ENCODE data around the gene AMDHD1.

AMDHD1 gene

DNA sequence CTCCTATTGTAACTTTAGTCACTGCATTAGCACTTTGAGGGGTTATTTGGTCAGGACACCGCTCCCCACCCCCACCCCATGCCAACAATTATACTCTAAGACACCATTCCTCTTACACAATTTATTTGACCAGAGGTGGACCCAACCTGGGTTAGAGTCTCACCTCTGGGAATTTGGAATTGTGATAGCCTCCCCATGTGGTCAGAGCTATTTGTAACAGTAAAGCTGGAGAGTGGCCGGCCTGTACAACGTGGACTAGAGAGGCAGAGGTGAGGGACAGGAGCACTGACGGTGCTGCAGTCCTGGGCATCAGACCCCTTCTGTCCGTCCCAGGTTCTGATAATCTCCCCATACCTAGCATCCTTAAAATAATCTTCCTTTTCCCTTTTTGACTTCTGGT lies 56.4 kb downstream of the AMDHD1 start:
- no peak for ATAC-seq
- TF ChIP-seq ZFP3 (CRISPR knock-in tag; IDR thresholded peaks at IDR 0.05) (no peak), TCF4 (CRISPR knock-in tag; IDR thresholded peaks at IDR 0.05; ENCODE audit: borderline replicate concordance) (no peak), ESRRG (CRISPR knock-in tag; IDR thresholded peaks at IDR 0.05) (no peak), BACH2 (CRISPR knock-in tag; IDR thresholded peaks at IDR 0.05; ENCODE audit: borderline replicate concordance) (no peak), RARB (CRISPR knock-in tag; IDR thresholded peaks at IDR 0.05) (no peak), ZNF70 (CRISPR knock-in tag; IDR thresholded peaks at IDR 0.05) (no peak), ZNF8 (CRISPR knock-in tag; IDR thresholded peaks at IDR 0.05) (no peak), TOX (CRISPR knock-in tag; IDR thresholded peaks at IDR 0.05; ENCODE audit: borderline replicate concordance) (no peak), GLIS3 (CRISPR knock-in tag; IDR thresholded peaks at IDR 0.05) (no peak), ZNF565 (CRISPR knock-in tag; conservative IDR thresholded peaks at IDR 0.05; ENCODE audit: low read depth) (no peak), SNAI2 (CRISPR knock-in tag; IDR thresholded peaks at IDR 0.05) (no peak), ARNTL (CRISPR knock-in tag; IDR thresholded peaks at IDR 0.05; ENCODE audit: borderline replicate concordance, low read depth) (no peak)
- TF ChIP-seq, protein P1, sequence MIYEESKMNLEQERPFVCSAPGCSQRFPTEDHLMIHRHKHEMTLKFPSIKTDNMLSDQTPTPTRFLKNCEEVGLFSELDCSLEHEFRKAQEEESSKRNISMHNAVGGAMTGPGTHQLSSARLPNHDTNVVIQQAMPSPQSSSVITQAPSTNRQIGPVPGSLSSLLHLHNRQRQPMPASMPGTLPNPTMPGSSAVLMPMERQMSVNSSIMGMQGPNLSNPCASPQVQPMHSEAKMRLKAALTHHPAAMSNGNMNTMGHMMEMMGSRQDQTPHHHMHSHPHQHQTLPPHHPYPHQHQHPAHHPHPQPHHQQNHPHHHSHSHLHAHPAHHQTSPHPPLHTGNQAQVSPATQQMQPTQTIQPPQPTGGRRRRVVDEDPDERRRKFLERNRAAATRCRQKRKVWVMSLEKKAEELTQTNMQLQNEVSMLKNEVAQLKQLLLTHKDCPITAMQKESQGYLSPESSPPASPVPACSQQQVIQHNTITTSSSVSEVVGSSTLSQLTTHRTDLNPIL (CRISPR knock-in tag; IDR thresholded peaks at IDR 0.05; ENCODE audit: low read depth): no peak
- TF ChIP-seq, protein P2, sequence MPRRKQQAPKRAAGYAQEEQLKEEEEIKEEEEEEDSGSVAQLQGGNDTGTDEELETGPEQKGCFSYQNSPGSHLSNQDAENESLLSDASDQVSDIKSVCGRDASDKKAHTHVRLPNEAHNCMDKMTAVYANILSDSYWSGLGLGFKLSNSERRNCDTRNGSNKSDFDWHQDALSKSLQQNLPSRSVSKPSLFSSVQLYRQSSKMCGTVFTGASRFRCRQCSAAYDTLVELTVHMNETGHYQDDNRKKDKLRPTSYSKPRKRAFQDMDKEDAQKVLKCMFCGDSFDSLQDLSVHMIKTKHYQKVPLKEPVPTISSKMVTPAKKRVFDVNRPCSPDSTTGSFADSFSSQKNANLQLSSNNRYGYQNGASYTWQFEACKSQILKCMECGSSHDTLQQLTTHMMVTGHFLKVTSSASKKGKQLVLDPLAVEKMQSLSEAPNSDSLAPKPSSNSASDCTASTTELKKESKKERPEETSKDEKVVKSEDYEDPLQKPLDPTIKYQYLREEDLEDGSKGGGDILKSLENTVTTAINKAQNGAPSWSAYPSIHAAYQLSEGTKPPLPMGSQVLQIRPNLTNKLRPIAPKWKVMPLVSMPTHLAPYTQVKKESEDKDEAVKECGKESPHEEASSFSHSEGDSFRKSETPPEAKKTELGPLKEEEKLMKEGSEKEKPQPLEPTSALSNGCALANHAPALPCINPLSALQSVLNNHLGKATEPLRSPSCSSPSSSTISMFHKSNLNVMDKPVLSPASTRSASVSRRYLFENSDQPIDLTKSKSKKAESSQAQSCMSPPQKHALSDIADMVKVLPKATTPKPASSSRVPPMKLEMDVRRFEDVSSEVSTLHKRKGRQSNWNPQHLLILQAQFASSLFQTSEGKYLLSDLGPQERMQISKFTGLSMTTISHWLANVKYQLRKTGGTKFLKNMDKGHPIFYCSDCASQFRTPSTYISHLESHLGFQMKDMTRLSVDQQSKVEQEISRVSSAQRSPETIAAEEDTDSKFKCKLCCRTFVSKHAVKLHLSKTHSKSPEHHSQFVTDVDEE (CRISPR knock-in tag; IDR thresholded peaks at IDR 0.05): no peak
- TF ChIP-seq, protein P3, sequence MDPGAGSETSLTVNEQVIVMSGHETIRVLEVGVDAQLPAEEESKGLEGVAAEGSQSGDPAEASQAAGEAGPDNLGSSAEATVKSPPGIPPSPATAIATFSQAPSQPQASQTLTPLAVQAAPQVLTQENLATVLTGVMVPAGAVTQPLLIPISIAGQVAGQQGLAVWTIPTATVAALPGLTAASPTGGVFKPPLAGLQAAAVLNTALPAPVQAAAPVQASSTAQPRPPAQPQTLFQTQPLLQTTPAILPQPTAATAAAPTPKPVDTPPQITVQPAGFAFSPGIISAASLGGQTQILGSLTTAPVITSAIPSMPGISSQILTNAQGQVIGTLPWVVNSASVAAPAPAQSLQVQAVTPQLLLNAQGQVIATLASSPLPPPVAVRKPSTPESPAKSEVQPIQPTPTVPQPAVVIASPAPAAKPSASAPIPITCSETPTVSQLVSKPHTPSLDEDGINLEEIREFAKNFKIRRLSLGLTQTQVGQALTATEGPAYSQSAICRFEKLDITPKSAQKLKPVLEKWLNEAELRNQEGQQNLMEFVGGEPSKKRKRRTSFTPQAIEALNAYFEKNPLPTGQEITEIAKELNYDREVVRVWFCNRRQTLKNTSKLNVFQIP (CRISPR knock-in tag; IDR thresholded peaks at IDR 0.05; ENCODE audit: borderline replicate concordance, low read depth): no peak
- TF ChIP-seq, protein P4, sequence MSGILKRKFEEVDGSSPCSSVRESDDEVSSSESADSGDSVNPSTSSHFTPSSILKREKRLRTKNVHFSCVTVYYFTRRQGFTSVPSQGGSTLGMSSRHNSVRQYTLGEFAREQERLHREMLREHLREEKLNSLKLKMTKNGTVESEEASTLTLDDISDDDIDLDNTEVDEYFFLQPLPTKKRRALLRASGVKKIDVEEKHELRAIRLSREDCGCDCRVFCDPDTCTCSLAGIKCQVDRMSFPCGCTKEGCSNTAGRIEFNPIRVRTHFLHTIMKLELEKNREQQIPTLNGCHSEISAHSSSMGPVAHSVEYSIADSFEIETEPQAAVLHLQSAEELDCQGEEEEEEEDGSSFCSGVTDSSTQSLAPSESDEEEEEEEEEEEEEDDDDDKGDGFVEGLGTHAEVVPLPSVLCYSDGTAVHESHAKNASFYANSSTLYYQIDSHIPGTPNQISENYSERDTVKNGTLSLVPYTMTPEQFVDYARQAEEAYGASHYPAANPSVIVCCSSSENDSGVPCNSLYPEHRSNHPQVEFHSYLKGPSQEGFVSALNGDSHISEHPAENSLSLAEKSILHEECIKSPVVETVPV (CRISPR knock-in tag; IDR thresholded peaks at IDR 0.05): no peak
- TF ChIP-seq, protein P5, sequence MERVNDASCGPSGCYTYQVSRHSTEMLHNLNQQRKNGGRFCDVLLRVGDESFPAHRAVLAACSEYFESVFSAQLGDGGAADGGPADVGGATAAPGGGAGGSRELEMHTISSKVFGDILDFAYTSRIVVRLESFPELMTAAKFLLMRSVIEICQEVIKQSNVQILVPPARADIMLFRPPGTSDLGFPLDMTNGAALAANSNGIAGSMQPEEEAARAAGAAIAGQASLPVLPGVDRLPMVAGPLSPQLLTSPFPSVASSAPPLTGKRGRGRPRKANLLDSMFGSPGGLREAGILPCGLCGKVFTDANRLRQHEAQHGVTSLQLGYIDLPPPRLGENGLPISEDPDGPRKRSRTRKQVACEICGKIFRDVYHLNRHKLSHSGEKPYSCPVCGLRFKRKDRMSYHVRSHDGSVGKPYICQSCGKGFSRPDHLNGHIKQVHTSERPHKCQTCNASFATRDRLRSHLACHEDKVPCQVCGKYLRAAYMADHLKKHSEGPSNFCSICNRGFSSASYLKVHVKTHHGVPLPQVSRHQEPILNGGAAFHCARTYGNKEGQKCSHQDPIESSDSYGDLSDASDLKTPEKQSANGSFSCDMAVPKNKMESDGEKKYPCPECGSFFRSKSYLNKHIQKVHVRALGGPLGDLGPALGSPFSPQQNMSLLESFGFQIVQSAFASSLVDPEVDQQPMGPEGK (CRISPR knock-in tag; IDR thresholded peaks at IDR 0.05; ENCODE audit: borderline replicate concordance): no peak

DNA sequence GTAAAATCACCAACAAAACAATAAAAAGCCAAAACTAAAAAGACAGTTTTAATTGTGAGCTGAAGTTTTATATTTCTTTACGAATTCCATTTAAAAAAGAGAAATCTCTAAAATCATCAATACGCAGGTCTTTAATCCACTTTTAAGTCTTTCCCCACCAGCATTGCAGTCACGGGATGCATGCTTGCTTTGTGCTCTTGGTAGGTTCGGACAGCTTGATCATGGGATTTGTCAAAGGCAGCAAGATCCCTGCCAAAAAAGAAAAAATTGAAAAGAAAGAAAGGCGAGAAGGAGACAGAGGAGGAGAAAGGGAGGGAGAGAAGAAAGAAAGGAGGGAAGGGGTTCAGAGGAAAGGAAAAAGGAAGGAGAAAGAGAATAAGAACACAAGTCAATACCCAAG lies 57.7 kb downstream of the AMDHD1 start:
- ATAC-seq: no peak
- TF ChIP-seq RARB (CRISPR knock-in tag; IDR thresholded peaks at IDR 0.05): no peak
- TF ChIP-seq, protein P3 (CRISPR knock-in tag; IDR thresholded peaks at IDR 0.05; ENCODE audit: borderline replicate concordance, low read depth): no peak
- TF ChIP-seq TCF4 (CRISPR knock-in tag; IDR thresholded peaks at IDR 0.05; ENCODE audit: borderline replicate concordance): no peak
- no peak for TF ChIP-seq ARNTL (CRISPR knock-in tag; IDR thresholded peaks at IDR 0.05; ENCODE audit: borderline replicate concordance, low read depth)
- TF ChIP-seq OSR1 (CRISPR knock-in tag; IDR thresholded peaks at IDR 0.05): no peak
- TF ChIP-seq, protein P1 (CRISPR knock-in tag; IDR thresholded peaks at IDR 0.05; ENCODE audit: low read depth): no peak
- no peak for TF ChIP-seq ZNF70 (CRISPR knock-in tag; IDR thresholded peaks at IDR 0.05)
- TF ChIP-seq, protein P5 (CRISPR knock-in tag; IDR thresholded peaks at IDR 0.05; ENCODE audit: borderline replicate concordance): no peak
- TF ChIP-seq ESRRG (CRISPR knock-in tag; IDR thresholded peaks at IDR 0.05): no peak
- TF ChIP-seq GLIS3 (CRISPR knock-in tag; IDR thresholded peaks at IDR 0.05): no peak
- no peak for TF ChIP-seq CSDC2 (CRISPR knock-in tag; IDR thresholded peaks at IDR 0.05)
- TF ChIP-seq BACH2 (CRISPR knock-in tag; IDR thresholded peaks at IDR 0.05; ENCODE audit: borderline replicate concordance): no peak
- TF ChIP-seq ZFP3 (CRISPR knock-in tag; IDR thresholded peaks at IDR 0.05): no peak
- no peak for TF ChIP-seq ZFP30 (CRISPR knock-in tag; IDR thresholded peaks at IDR 0.05)
- TF ChIP-seq, protein P2 (CRISPR knock-in tag; IDR thresholded peaks at IDR 0.05): no peak

All from SK-N-SH treated with all-trans-retinoic acid at 6 μM for 48 hours (cell line).